Sigmoid colon (tissue), 4 donors: Measurements from ENCODE around the gene ADH4.

Experiments used
- POLR2AphosphoS5 ChIP-seq, 4 donors: sonication (generic); formaldehyde crosslinking; IDR thresholded peaks; one replicate each; pipeline ENCODE4 v1.6.1; 2017; ENCODE audit warnings: antibody characterized with exemption in 4 of 4
- TF ChIP-seq, protein P1 (sequence below), 4 experiments: fragments of 450-650 bp in 3 of 4; fragments of 200-600 bp in 1 of 4; IDR thresholded peaks; one replicate each; pipeline ENCODE4 v1.5.1; 2016 to 2019; ENCODE audit warnings: antibody characterized with exemption in 4 of 4, mild to moderate bottlenecking in 3 of 4, moderate library complexity in 2 of 4

DNA sequence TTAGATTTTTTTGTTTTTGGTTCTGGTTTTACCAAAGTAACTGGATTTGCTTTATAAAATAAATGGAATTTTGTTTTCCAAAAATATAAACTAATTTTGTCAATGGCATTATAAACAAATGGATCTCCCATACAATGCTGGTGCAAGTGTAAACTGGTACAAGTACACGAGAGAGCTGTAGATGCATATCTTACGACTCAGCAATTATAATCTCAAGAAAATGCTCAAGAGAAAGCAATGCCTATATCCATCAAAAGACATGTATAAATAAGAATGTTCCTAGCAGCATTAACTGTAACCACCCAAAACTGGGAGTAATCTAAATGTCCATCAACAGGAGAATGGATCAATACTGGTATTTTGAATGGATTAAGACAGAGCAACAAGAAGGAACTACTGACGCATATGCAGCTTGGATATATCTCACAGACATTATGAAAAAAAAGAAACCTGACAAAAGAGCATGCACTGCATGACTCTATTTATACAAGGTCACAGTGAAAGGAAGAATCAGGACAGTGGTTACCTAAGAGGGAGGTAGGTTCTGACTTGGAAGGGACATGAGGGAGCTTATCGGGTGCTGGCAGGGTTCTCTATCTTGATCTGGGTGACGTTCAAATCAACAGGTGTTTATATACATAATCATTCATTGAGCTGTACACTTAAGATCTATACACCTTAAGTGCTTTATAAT is 65.0 kb downstream of the ADH4 start:
- TF ChIP-seq, protein P1, sequence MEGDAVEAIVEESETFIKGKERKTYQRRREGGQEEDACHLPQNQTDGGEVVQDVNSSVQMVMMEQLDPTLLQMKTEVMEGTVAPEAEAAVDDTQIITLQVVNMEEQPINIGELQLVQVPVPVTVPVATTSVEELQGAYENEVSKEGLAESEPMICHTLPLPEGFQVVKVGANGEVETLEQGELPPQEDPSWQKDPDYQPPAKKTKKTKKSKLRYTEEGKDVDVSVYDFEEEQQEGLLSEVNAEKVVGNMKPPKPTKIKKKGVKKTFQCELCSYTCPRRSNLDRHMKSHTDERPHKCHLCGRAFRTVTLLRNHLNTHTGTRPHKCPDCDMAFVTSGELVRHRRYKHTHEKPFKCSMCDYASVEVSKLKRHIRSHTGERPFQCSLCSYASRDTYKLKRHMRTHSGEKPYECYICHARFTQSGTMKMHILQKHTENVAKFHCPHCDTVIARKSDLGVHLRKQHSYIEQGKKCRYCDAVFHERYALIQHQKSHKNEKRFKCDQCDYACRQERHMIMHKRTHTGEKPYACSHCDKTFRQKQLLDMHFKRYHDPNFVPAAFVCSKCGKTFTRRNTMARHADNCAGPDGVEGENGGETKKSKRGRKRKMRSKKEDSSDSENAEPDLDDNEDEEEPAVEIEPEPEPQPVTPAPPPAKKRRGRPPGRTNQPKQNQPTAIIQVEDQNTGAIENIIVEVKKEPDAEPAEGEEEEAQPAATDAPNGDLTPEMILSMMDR (IDR thresholded peaks at IDR 0.05) = no peak
- no peak for TF ChIP-seq POLR2AphosphoS5 (IDR thresholded peaks at IDR 0.05)
